ENCODE data around the gene SIRPB2.

Gene SIRPB2

DNA sequence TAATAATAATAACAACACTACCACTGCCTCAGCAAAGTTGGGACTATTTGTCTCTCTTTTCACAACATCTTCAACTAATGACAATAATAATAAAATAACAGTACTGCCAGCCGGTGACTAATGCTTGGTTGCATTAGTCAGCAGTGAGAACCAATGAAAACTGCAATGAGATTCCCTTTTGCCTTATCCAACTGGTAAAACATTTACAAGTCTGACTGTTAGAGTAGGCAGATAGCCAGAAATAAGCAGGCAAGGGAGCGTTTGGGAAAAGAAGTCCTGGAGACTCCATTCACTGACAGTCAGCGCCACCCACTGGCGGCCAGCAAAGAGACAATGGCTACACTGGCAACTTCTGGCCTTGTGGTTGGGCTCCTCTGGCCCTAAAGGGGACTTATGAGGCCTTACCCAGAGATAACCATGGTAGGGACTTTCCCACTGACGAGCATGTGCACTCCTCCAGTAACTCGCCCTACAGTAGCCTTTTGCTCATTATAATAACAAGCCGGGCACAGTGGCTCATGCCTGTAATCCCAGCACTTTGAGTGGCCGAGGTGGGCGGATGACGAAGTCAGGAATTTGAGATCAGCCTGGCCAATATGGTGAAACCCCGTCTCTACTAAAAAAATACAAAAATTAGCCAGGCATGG lies 21.2 kb downstream of the SIRPB2 start:
- DNase-seq: peak; percentile 58 to 81

DNA sequence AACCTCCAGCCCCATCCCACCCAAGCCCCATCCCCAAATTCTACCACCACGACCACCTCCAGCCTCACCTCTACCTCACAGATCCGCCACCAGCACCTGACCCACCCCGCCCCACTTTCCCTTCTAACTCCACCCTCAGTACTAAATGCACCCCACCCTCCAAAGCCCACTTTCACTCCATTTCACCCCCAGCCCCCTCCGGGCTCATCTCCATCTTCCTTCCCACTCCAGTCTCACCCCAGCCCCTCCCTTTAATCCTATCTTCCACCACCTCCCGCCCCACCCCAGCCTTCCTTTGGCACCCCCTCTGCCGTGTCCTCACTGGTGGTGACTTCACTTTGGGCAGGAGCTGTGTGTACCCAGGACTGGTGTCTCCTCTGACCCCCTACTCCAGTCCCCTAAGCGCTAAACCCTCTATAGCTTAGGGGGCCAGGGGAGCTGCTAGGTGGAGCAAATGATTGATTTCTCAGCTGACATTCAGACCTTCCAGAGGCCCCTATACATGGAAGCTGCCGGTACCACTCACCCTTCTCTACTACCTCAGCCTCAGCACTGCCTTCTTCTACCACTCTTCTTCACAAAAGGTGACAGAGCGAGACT lies 21.8 kb downstream of the SIRPB2 start:
- no peak for DNase-seq

- DNase-seq: no peak
These were observed 23.0 kb downstream of the SIRPB2 start for GRCh38 chr20:1468117-1468624.

DNA sequence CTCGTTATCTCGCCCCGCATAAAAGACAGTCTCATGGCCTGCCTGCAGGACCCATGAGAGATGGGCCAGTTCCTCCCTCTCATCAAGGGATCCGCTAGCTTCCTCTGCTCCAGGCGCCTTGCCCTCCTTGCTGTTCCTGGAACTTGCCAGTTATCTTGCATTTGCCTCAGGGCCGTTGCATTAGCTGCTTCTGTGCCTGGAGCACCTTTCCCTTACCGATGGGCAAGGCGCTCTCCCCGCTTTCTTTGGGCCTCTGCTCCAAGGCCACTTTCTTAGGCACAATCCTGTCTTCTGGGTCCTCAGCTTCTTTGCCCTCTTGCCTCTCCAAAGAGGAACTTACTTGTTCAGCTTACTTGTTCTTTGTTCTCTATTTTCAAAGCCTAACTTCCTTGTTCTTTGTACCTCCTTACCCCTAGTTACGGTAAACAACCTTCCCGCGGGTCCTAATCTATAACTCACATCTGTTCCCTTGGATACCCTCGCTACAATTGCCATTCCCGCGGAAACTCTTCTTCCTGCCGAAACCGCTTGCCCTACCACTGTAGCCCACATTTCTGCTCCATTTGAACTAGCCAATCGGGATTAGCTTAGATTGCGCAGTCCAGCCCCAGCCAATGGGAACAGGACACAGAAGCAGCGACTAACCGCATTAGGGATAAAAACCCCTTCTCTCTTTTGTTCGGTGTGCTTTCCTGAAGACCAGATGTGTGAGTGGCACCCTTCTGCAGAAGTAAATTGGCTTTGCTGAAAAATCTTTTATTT lies 23.7 kb downstream of the SIRPB2 start:
- peak in 1 of 2 experiments; percentile 38 for DNase-seq

DNA sequence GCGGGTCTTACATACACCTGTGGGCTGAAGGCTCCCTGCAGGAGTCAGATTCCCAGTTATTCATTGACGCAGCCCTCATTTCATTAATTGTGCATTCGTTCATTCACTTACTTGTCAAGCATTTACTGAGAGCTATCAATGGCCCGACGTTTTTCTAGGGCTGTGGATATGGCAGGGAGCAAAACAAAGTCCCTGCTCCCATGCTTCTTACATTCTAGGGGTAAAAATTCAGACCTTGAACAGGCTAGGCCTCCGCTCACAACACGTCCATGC lies 24.2 kb downstream of the SIRPB2 start:
- DNase-seq: no peak

GRCh38 chr20:1466211-1467081 lies 24.8 kb downstream of the SIRPB2 start, which contains the start of gene NSFL1C:
TSS of gene NSFL1C (minus strand) at chr20:1466849. CDS start at chr20:1466824, 25 bp downstream.
- peak; percentile 90 to 94 for DNase-seq

- DNase-seq: no peak
These were observed 25.6 kb downstream of the SIRPB2 start for GRCh38 chr20:1465470-1466210.

GRCh38 chr20:1463971-1464570 lies 27.1 kb downstream of the SIRPB2 start:
- no peak for DNase-seq

GRCh38 chr20:1462834-1463233 lies 28.4 kb downstream of the SIRPB2 start:
- DNase-seq: no peak

GRCh38 chr20:1462001-1462400 lies 29.2 kb downstream of the SIRPB2 start:
- DNase-seq: no peak

DNA sequence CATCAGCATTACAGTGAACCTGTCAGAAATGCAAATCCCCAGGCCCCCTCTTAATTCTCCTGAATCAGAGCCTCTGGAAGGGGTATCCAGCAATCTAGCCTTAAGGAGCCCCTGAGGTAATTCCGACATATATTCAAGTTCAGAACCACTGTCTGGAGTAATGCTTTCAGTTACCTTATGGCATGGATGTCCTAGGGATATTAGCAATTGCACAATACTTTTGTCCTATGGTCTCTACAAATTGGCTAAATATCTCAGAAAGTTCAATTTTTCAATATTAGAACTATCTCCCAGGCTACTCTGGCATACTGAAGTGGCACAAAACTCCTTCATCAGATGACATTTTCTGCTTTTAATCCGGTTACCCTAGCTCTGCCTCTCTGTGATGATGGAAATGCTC lies 30.9 kb downstream of the SIRPB2 start:
- no peak for DNase-seq

DNA sequence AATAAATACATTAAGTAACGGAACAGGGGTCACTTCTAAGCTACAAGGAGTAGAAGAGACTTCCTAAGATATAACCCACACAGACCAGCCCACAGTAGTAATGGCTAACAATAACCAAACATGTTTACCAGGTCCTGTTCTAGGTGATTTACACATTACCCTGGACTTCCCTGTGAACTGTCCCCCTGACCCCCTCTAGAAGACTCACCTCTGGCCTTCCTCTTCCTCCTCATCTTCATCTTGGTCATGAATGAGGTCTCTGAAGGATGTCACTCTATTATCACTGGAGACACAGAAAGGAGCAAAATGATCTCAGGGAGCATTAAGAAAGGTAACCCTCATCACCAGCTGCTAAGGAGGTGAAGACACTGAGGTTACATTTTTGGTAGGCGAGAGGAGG lies 33.2 kb downstream of the SIRPB2 start:
- no peak for DNase-seq

DNA sequence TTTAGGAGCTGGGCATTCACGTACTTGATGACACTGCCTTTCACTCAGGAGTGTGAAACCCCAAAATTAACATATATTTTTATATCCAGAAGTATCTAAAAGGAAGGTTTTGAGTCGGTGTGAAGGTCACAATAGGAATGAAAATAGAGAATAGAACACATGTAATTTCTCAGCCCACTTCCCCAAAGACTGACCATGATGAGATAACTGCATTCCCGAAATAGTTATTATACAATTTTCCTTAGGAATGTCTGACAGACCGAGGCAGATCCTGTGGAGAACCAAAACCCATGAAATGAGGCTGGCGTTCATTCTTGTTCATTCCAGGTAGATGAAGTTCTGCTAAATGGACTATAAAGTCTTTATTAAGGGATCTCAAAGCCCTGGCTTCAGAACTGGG lies 34.9 kb downstream of the SIRPB2 start:
- DNase-seq: no peak

GRCh38 chr20:1450926-1451491 lies 40.2 kb downstream of the SIRPB2 start:
- DNase-seq: no peak

- peak; percentile 29 to 69 for DNase-seq
These were observed 41.9 kb downstream of the SIRPB2 start for GRCh38 chr20:1449370-1449769.

- DNase-seq: no peak
These were observed 43.1 kb downstream of the SIRPB2 start for GRCh38 chr20:1448081-1448620.

- DNase-seq: no peak
These were observed 44.7 kb downstream of the SIRPB2 start for GRCh38 chr20:1446536-1446935.

DNA sequence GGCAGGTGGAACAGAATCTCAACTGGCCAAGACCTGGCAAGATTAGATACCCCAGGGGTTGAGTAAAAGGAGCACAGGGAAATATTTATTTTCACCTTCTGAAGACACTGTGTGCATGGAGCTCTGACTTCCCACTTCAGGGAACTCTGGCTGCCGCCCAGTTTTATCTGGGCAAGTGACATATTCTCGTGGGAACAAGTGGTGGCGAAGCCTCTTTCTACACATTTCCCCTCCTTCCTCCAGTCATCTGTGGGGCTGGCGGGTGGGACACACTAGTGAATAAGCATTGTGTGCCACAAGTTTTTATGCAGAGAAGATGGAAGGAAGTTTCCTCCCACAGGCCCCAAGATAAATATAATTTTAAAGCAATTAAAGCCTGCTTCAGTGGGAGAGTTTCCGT lies 48.1 kb downstream of the SIRPB2 start:
- no peak for DNase-seq

- DNase-seq: no peak
These were observed 48.9 kb downstream of the SIRPB2 start for GRCh38 chr20:1442304-1442703.

GRCh38 chr20:1441133-1441532 lies 50.1 kb downstream of the SIRPB2 start:
- no peak for DNase-seq

DNA sequence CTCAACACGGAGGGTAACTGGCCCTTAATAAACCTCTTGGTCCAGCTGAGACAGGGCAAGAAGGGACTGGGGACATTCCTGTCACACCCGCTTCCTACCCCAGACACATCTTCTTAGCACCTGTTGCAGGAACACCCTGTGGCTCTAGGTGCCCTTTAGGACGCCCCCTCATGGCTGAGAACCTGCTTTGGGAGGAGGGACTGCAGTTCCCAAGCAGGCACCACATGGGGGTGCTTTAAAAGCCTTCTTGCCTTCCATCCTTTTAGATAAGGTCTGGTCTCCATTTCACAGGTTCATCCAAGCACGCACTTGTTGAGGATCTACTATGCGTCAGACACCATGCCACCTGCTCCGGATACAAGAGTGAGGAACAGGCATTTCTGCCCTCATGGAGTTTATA lies 51.2 kb downstream of the SIRPB2 start:
- peak in 1 of 2 experiments; percentile 25 for DNase-seq

All from NCI-H524 (cell line).